ENCODE measurements around the gene PTPRN. TPM values are rescaled to one million over a fixed set of nuclear protein-coding genes. Genes with fewer than 3 reads are reported as not detected.

Gene PTPRN
- total and polyA plus RNA-seq, 10 of the 15 experiments (the other 5 are each of a cell fraction or from before 2014, with no cell fraction given), result 0.28 to 0.69 TPM; not detected in 8

- TF ChIP-seq SUZ12 (IDR thresholded peaks at IDR 0.05; ENCODE audit: unreplicated experiment) (no peak), SP1 (IDR thresholded peaks at IDR 0.05; ENCODE audit: low read depth, low read length) (no peak)
Measured at GRCh38 chr2:219254590-219255201, 54.5 kb downstream of the PTPRN start (continued).

DNA sequence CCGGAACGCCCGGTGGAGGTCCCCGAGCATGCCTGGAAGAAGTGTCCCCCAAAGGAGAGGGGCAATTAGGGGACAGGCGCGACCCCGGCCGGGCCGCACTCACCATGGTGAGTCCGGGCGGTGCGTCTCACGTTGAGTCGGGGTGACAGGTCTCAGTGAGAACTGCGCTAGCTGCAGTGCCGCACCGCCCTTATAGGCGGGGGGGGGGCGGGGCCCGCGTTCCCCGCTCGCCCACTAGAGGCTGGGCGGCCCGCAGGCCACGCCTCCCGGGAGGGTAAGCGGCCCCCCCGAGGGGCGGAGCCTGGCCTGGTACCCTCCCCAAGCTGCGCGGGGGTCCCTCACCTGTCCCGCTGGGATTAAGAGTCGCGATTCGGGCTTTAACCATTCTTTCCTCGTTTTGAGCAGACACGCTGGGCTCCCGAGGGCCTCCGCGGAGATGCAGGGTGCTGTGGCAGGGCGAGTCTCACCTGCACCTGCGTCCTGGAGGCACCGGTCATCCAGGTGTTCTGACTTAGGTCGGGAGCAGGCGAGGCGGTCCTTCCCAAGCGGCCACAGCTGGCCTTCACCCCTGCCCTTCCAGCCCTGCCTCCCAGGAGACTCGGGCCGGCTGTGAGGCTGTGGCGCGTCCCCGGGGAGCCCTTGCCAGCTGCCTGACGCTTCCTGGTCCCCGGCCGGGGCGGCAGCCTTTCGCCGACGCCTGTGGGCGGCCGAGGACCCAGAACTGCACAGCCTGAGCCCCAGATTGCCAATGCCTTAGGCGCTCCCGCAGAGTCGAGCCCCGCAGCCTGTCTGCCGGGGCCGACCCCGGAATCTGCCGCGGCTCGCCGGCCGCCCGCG lies 55.2 kb downstream of the PTPRN start, which contains the start of gene TUBA4A:
TUBA4A (minus strand) TSS at position 166 of the 837 bp plus-strand sequence; CDS start at position 106, 60 bp downstream.
- ChIA-PET RAD21 (ENCODE audit: unreplicated experiment) (interaction anchor here (0.8 to 5.1 kb wide), 12 partner anchors 8 to 134 kb away, joined by 3 to 53 read pairs (median 4); partner anchors contain the start of genes ANKZF1, ATG9A, DNAJB2 and GLB1L), SMC1A (ENCODE audit: uncharacterized antibody, unreplicated experiment) (interaction anchor here (1.0 to 8.6 kb wide), 7 partner anchors 8 to 358 kb away, joined by 3 to 98 read pairs (median 4); partner anchors contain the start of genes ABCB6, DNAJB2, GLB1L and STK16), POLR2A (interaction anchor here (0.6 to 9.0 kb wide), 17 partner anchors 8 to 367 kb away, joined by 3 to 160 read pairs (median 7); partner anchors contain the start of genes ABCB6, ANKZF1, ATG9A and DNAJB2), CTCF (interaction anchor here (0.6 to 6.1 kb wide), 15 partner anchors 8 to 356 kb away, joined by 3 to 65 read pairs (median 4); partner anchors contain the start of genes CNPPD1, DNAJB2, GLB1L and NHEJ1)
- Histone ChIP-seq H3K27me3 (replicated peaks in 1 of 2; ENCODE audit: control insufficient read depth in 2 of 2, insufficient read depth in 2 of 2, low read length in 1 of 2) (no peaks in the 10 kb centered on the region), H3K36me3 (ENCODE audit: control insufficient read depth in 2 of 2, insufficient read depth in 2 of 2, low read length in 1 of 2) (peaks cover 9% of the 10 kb centered on the region in 2 experiments), H3K27ac (ENCODE audit: control insufficient read depth, insufficient read depth) (peak within 1 kb of the TSS; percentile 77), H3K9me3 (replicated peaks; ENCODE audit: control insufficient read depth, insufficient read depth, low read length) (no peaks in the 10 kb centered on the region), H3K9ac (ENCODE audit: control insufficient read depth, insufficient read depth, low read length) (peak within 1 kb of the TSS; percentile 86), H4K20me1 (ENCODE audit: control insufficient read depth, insufficient read depth) (0 out of 2 replicates have a peak, but pooled peaks cover 4% of the 10 kb centered on the region), H3K79me2 (ENCODE audit: control insufficient read depth, insufficient read depth, low read length) (peaks cover 44% of the 10 kb centered on the region), H3K4me3 (peak within 1 kb of the TSS; percentile 86), H3K4me1 (ENCODE audit: control insufficient read depth, insufficient read depth, low read length) (peaks cover 22% of the 10 kb centered on the region), H3K4me2 (ENCODE audit: control insufficient read depth, insufficient read depth) (peak within 1 kb of the TSS; percentile 92), H2AFZ (ENCODE audit: control insufficient read depth, low read depth, low read length) (peak within 1 kb of the TSS; percentile 92)
- ATAC-seq (peak; percentile 83), FAIRE-seq (no peak), DNase-seq (ENCODE audit: low read depth, low spot score) (no peak)
- WGBS (ENCODE audit: insufficient coverage, insufficient replicate concordance, low lambda C conversion rate, missing lambda C conversion rate), result 1% methylated on average over 71 of the region's 76 CpGs
- in situ Hi-C loops (cut with MboI) (no loop called here), intact Hi-C loops (cut with micrococcal nuclease; ENCODE audit: unreplicated experiment) (loop anchor here (1.0 to 2.0 kb wide), 5 partner anchors 25 to 93 kb away; partner anchors contain the start of genes ANKZF1, ATG9A, CNPPD1 and DNAJB2)
- BruUV-seq (replicated peaks), result no TSS peak
- TF ChIP-seq RFX5 (IDR thresholded peaks at IDR 0.05; ENCODE audit: low read depth, low read length) (no peak), TAF1 (IDR thresholded peaks at IDR 0.05; ENCODE audit: borderline replicate concordance, low read depth, low read length) (peak; percentile 91), PML (IDR thresholded peaks at IDR 0.05; ENCODE audit: low read length) (peak; percentile 90), SMAD1 (IDR thresholded peaks at IDR 0.05; ENCODE audit: low read depth, partially characterized antibody) (peak; percentile 64), NBN (IDR thresholded peaks at IDR 0.05) (0 out of 2 replicates have a peak, but pooled peaks have one; percentile 34), MXI1 (IDR thresholded peaks at IDR 0.05; ENCODE audit: low read depth, low read length) (peak; percentile 80; the same call in 1 of the 2 replicates), TCF3 (IDR thresholded peaks at IDR 0.05; ENCODE audit: borderline replicate concordance, insufficient read depth, low read depth, low read length) (peak; percentile 87)
- TF ChIP-seq, protein P1, sequence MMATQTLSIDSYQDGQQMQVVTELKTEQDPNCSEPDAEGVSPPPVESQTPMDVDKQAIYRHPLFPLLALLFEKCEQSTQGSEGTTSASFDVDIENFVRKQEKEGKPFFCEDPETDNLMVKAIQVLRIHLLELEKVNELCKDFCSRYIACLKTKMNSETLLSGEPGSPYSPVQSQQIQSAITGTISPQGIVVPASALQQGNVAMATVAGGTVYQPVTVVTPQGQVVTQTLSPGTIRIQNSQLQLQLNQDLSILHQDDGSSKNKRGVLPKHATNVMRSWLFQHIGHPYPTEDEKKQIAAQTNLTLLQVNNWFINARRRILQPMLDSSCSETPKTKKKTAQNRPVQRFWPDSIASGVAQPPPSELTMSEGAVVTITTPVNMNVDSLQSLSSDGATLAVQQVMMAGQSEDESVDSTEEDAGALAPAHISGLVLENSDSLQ (IDR thresholded peaks at IDR 0.05), result peak; percentile 63
- TF ChIP-seq, protein P2, sequence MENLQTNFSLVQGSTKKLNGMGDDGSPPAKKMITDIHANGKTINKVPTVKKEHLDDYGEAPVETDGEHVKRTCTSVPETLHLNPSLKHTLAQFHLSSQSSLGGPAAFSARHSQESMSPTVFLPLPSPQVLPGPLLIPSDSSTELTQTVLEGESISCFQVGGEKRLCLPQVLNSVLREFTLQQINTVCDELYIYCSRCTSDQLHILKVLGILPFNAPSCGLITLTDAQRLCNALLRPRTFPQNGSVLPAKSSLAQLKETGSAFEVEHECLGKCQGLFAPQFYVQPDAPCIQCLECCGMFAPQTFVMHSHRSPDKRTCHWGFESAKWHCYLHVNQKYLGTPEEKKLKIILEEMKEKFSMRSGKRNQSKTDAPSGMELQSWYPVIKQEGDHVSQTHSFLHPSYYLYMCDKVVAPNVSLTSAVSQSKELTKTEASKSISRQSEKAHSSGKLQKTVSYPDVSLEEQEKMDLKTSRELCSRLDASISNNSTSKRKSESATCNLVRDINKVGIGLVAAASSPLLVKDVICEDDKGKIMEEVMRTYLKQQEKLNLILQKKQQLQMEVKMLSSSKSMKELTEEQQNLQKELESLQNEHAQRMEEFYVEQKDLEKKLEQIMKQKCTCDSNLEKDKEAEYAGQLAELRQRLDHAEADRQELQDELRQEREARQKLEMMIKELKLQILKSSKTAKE (IDR thresholded peaks at IDR 0.05; ENCODE audit: low read depth, poor library complexity, severe bottlenecking), result no peak
- TF ChIP-seq, protein P3, sequence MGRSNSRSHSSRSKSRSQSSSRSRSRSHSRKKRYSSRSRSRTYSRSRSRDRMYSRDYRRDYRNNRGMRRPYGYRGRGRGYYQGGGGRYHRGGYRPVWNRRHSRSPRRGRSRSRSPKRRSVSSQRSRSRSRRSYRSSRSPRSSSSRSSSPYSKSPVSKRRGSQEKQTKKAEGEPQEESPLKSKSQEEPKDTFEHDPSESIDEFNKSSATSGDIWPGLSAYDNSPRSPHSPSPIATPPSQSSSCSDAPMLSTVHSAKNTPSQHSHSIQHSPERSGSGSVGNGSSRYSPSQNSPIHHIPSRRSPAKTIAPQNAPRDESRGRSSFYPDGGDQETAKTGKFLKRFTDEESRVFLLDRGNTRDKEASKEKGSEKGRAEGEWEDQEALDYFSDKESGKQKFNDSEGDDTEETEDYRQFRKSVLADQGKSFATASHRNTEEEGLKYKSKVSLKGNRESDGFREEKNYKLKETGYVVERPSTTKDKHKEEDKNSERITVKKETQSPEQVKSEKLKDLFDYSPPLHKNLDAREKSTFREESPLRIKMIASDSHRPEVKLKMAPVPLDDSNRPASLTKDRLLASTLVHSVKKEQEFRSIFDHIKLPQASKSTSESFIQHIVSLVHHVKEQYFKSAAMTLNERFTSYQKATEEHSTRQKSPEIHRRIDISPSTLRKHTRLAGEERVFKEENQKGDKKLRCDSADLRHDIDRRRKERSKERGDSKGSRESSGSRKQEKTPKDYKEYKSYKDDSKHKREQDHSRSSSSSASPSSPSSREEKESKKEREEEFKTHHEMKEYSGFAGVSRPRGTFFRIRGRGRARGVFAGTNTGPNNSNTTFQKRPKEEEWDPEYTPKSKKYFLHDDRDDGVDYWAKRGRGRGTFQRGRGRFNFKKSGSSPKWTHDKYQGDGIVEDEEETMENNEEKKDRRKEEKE (IDR thresholded peaks at IDR 0.05), result no peak

All from GM12878 (cell line).